NT2/D1 (cell line): ENCODE data around the gene SLC38A5.

Source experiments
- SUZ12 ChIP-seq: IDR thresholded peaks from 2 replicates; pipeline ENCODE4 v1.6.1; 2011; ENCODE audit not compliant: insufficient read length, insufficient read depth; ENCODE audit errors: extremely low read depth
- YY1 ChIP-seq: IDR thresholded peaks from 2 replicates; pipeline ENCODE4 v1.6.1; 2011; ENCODE audit not compliant: insufficient read length, insufficient read depth
- ZNF274 ChIP-seq: IDR thresholded peaks from 2 replicates; pipeline ENCODE4 v1.6.1; 2011; ENCODE audit warnings: mild to moderate bottlenecking, low read depth, low read length

GRCh38 chrX:48458711-48459110, 11.3 kb downstream of the SLC38A5 start:
- TF ChIP-seq ZNF274 (no peak), SUZ12 (no peak), YY1 (no peak)
